ENCODE results near the gene MS4A10.

GRCh38 chr11:60831501-60832079 is 46.5 kb downstream of the MS4A10 start:
- TF ChIP-seq POLR2AphosphoS5 (IDR thresholded peaks at IDR 0.05; ENCODE audit: borderline replicate concordance, low read depth, low read length) = no peak
- no peak for TF ChIP-seq EZH2 (IDR thresholded peaks at IDR 0.05)
- no peak for TF ChIP-seq FOXP2 (optimal IDR thresholded peaks at IDR 0.05; ENCODE audit: control extremely low read depth, extremely low read length, insufficient read depth)
